Measurements from ENCODE around the gene SLC26A8. TPM values are rescaled to one million over a fixed set of nuclear protein-coding genes. Genes with fewer than 3 reads are reported as not detected.

The SLC26A8 gene
- total and polyA plus RNA-seq, 2 experiments from 2014 or later = 0.37 TPM; not detected in 1

GRCh38 chr6:36040958-36041357 lies 16.5 kb upstream of the SLC26A8 start:
- TF ChIP-seq CTCF (IDR thresholded peaks at IDR 0.05; ENCODE audit: low read depth, low read length) = no peak
- Histone ChIP-seq H3K4me1 (ENCODE audit: low read depth) (peaks cover 11% of the 10 kb centered on the region), H3K9me3 (ENCODE audit: low read depth) (no peaks in the 10 kb centered on the region), H3K4me3 (no peak overlapping the region), H3K27me3 (no peaks in the 10 kb centered on the region), H3K36me3 (no peaks in the 10 kb centered on the region), H3K27ac (peak overlapping the region; percentile 17)
- DNase-seq (ENCODE audit: low read depth in 1 of 2, low spot score in 1 of 2) = no peak

- no peak for TF ChIP-seq CTCF (IDR thresholded peaks at IDR 0.05; ENCODE audit: low read depth, low read length)
- no peak for DNase-seq (ENCODE audit: low read depth in 1 of 2, low spot score in 1 of 2)
- Histone ChIP-seq H3K9me3 (ENCODE audit: low read depth) (no peaks in the 10 kb centered on the region), H3K4me3 (no peak overlapping the region), H3K27ac (no peak overlapping the region), H3K4me1 (ENCODE audit: low read depth) (peaks cover 16% of the 10 kb centered on the region), H3K36me3 (no peaks in the 10 kb centered on the region), H3K27me3 (no peaks in the 10 kb centered on the region)
These were observed 14.7 kb upstream of the SLC26A8 start for GRCh38 chr6:36039112-36039511.

- Histone ChIP-seq H3K4me1 (ENCODE audit: low read depth) (peaks cover 22% of the 10 kb centered on the region), H3K4me3 (no peak overlapping the region), H3K36me3 (no peaks in the 10 kb centered on the region), H3K27ac (peak overlapping the region; percentile 3), H3K9me3 (ENCODE audit: low read depth) (no peaks in the 10 kb centered on the region), H3K27me3 (no peaks in the 10 kb centered on the region)
- peak in 1 of 2 donors; percentile 27 for DNase-seq (ENCODE audit: low read depth in 1 of 2, low spot score in 1 of 2)
- no peak for TF ChIP-seq CTCF (IDR thresholded peaks at IDR 0.05; ENCODE audit: low read depth, low read length)
These were observed 13.9 kb upstream of the SLC26A8 start for GRCh38 chr6:36038120-36038876.

- no peaks in the 10 kb centered on the region for H3K36me3 ChIP-seq
- no peak for TF ChIP-seq CTCF (IDR thresholded peaks at IDR 0.05; ENCODE audit: low read depth, low read length)
- H3K4me1 ChIP-seq (ENCODE audit: low read depth) = peaks cover 22% of the 10 kb centered on the region
- DNase-seq (ENCODE audit: low read depth in 1 of 2, low spot score in 1 of 2) = peak in 1 of 2 donors; percentile 33
- H3K4me3 ChIP-seq = no peak overlapping the region
- H3K27ac ChIP-seq = no peak overlapping the region
- no peaks in the 10 kb centered on the region for H3K27me3 ChIP-seq
- no peaks in the 10 kb centered on the region for H3K9me3 ChIP-seq (ENCODE audit: low read depth)
These were observed 10.8 kb upstream of the SLC26A8 start for GRCh38 chr6:36035225-36035624.

GRCh38 chr6:36034441-36034840 lies 10.0 kb upstream of the SLC26A8 start:
- H3K4me1 ChIP-seq (ENCODE audit: low read depth) = peaks cover 28% of the 10 kb centered on the region
- H3K4me3 ChIP-seq = no peak overlapping the region
- no peak for TF ChIP-seq CTCF (IDR thresholded peaks at IDR 0.05; ENCODE audit: low read depth, low read length)
- DNase-seq (ENCODE audit: low read depth in 1 of 2, low spot score in 1 of 2) = no peak
- no peaks in the 10 kb centered on the region for H3K27me3 ChIP-seq
- H3K9me3 ChIP-seq (ENCODE audit: low read depth) = no peaks in the 10 kb centered on the region
- no peak overlapping the region for H3K27ac ChIP-seq
- no peaks in the 10 kb centered on the region for H3K36me3 ChIP-seq
